SU-DHL-6 (cell line): Measurements from ENCODE around the gene SLC48A1.

Source experiments
- CTCF ChIP-seq: fragments of 200-600 bp; sonication (generic); IDR thresholded peaks from one replicate; pipeline ENCODE4 v1.5.1; 2017; ENCODE audit warnings: antibody characterized with exemption, mild to moderate bottlenecking, low read length, moderate library complexity; ENCODE audit not compliant: insufficient read depth, poor library complexity, severe bottlenecking
- EZH2phosphoT487 ChIP-seq: fragments of 200-600 bp; sonication (generic), shearing (Covaris generic); conservative IDR thresholded peaks from 2 replicates; pipeline ENCODE4 v1.6.1; 2018; ENCODE audit warnings: mild to moderate bottlenecking, antibody characterized with exemption, low read length, moderate library complexity, mixed read lengths

GRCh38 chr12:47740606-47741339 is 32.3 kb upstream of the SLC48A1 start:
- no peak for TF ChIP-seq CTCF
- no peak for TF ChIP-seq EZH2phosphoT487
